Measurements from ENCODE around the gene HNRNPU.
A peak's percentile ranks its signal among the peaks of the same experiment; 100 is the strongest.
"Not testable (repeated sequence)": the region's sequence is repeated elsewhere in the genome, so short reads cannot be mapped to it uniquely, and the experiment has no call there.

The HNRNPU gene

GRCh38 chr1:244839656-244840055 is 24.7 kb downstream of the HNRNPU start:
- DNase-seq = no peak

- DNase-seq = no peak
Measured at GRCh38 chr1:244837597-244838258, 26.6 kb downstream of the HNRNPU start.

GRCh38 chr1:244836584-244836983 is 27.8 kb downstream of the HNRNPU start:
- DNase-seq = no peak

GRCh38 chr1:244836135-244836521 is 28.2 kb downstream of the HNRNPU start:
- DNase-seq = no peak

- peak; percentile 91 to 96 (median 92) for DNase-seq
Measured at GRCh38 chr1:244835276-244836134, 28.8 kb downstream of the HNRNPU start, which contains the start of gene COX20. Gene COX20, plus strand, starts transcription at chr1:244835658. Its CDS starts 57 bp downstream, at chr1:244835715.

GRCh38 chr1:244834543-244835275 is 29.6 kb downstream of the HNRNPU start:
- peak; percentile 87 to 92 (median 91) for DNase-seq

- peak; percentile 8 to 55 (median 20) for DNase-seq
Measured at GRCh38 chr1:244833734-244834542, 30.4 kb downstream of the HNRNPU start.

GRCh38 chr1:244833260-244833659 is 31.1 kb downstream of the HNRNPU start:
- DNase-seq = not testable (repeated sequence)

- no peak for DNase-seq
Measured at GRCh38 chr1:244830639-244831038, 33.7 kb downstream of the HNRNPU start.

- DNase-seq = no peak
Measured at GRCh38 chr1:244826712-244827111, 37.6 kb downstream of the HNRNPU start.

- no peak for DNase-seq
Measured at GRCh38 chr1:244822878-244823277, 41.5 kb downstream of the HNRNPU start.

- DNase-seq = no peak
Measured at GRCh38 chr1:244821134-244821533, 43.2 kb downstream of the HNRNPU start.

- DNase-seq = no peak
Measured at GRCh38 chr1:244820131-244820530, 44.2 kb downstream of the HNRNPU start.

GRCh38 chr1:244817415-244817894 is 46.9 kb downstream of the HNRNPU start:
- no peak for DNase-seq

GRCh38 chr1:244815600-244816099 is 48.7 kb downstream of the HNRNPU start:
- no peak for DNase-seq

GRCh38 chr1:244813327-244813726 is 51.0 kb downstream of the HNRNPU start:
- DNase-seq = no peak

- no peak for DNase-seq
Measured at GRCh38 chr1:244810221-244810620, 54.1 kb downstream of the HNRNPU start.

- no peak for DNase-seq
Measured at GRCh38 chr1:244807138-244807537, 57.2 kb downstream of the HNRNPU start.

GRCh38 chr1:244804841-244805240 is 59.5 kb downstream of the HNRNPU start:
- no peak for DNase-seq

- no peak for DNase-seq
Measured at GRCh38 chr1:244802556-244803239, 61.6 kb downstream of the HNRNPU start.

GRCh38 chr1:244802041-244802440 is 62.3 kb downstream of the HNRNPU start:
- no peak for DNase-seq

Measured in activated naive CD4-positive, alpha-beta T cell (primary cell).